ENCODE measurements around the gene BECN2.

BECN2 gene

DNA sequence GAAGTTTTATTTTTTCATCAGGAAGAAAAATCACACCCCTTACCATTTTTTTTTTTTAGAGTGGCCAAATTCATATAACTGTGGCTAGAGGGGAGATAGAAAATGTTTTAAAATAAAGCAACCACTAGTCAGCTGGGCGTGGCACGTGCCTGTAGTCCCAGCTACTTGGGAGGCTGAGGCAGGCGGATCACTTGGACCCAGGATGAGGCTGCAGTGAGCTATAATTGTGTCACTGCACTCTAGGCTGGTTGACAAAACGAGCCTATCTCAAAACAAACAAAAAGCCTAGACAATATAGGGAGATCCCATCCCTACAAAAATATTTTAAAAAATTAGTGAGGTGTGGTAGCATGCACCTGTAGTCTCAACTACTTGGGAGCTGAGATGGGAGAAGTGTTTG, 14.8 kb upstream of the BECN2 start:
- no peak for TF ChIP-seq CTCF (IDR thresholded peaks at IDR 0.05; ENCODE audit: unreplicated experiment in 3 of 3)
- H3K4me1 Mint-ChIP-seq = peaks cover 5% of the 10 kb centered on the region
- H3K9me3 Mint-ChIP-seq = peaks cover 13% of the 10 kb centered on the region
- H3K27me3 Mint-ChIP-seq (ENCODE audit: low read depth) = peaks cover 3% of the 10 kb centered on the region
- H3K27ac Mint-ChIP-seq = no peak overlapping the region
- no peaks in the 10 kb centered on the region for H3K36me3 Mint-ChIP-seq (ENCODE audit: low read depth)
- no peak overlapping the region for H3K4me3 Mint-ChIP-seq

GRCh38 chr1:241944300-241944699, 13.3 kb upstream of the BECN2 start:
- Mint-ChIP-seq H3K4me3 (no peak overlapping the region), H3K4me1 (peaks cover 5% of the 10 kb centered on the region), H3K27me3 (ENCODE audit: low read depth) (peaks cover 3% of the 10 kb centered on the region), H3K36me3 (ENCODE audit: low read depth) (no peaks in the 10 kb centered on the region), H3K27ac (no peak overlapping the region), H3K9me3 (peaks cover 8% of the 10 kb centered on the region)
- no peak for TF ChIP-seq CTCF (IDR thresholded peaks at IDR 0.05; ENCODE audit: unreplicated experiment in 3 of 3)

DNA sequence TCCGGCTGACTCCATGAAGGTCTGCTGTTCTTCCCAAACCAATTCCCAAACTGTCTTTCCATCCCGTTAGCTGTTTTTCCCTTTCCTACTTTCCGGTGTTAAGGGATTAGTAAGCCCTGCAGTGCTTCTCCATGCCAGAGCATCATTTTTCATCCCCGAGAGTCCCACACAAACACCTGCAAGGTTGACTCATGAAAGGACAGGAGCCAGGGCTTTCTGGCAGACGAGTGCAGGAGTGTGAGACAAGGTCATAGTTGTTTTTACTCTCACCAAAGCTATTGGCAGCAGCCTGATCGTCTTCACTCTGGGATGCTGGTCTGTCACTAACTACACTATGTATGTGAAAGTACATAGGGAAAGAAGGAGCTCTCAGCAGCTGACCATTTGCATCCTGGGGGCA, 10.2 kb upstream of the BECN2 start:
- peak overlapping the region in 1 of 3 experiments; percentile 13 for H3K27ac Mint-ChIP-seq
- H3K4me3 Mint-ChIP-seq = no peak overlapping the region
- no peaks in the 10 kb centered on the region for H3K36me3 Mint-ChIP-seq (ENCODE audit: low read depth)
- TF ChIP-seq CTCF (IDR thresholded peaks at IDR 0.05; ENCODE audit: unreplicated experiment in 3 of 3) = no peak
- peaks cover 5% of the 10 kb centered on the region for H3K4me1 Mint-ChIP-seq
- no peaks in the 10 kb centered on the region for H3K27me3 Mint-ChIP-seq (ENCODE audit: low read depth)
- H3K9me3 Mint-ChIP-seq = no peaks in the 10 kb centered on the region

DNA sequence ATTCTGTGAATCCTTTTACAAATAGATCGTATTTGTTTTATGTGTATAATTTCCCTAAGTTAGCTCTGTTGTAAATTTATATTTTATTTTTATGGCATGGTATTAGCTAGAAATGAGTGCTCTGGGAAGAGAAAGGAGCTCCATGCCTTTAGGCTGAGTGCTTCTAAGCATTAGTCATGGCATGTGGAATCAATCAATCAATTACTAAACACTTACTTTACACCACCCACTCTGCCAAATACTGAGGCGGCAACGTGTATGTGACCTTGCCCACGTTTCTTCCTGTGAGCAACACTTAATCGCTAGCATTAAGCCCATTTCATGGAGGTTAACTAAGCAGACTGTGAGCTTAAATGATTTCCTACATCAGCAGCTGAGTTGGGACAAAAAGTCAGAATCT, 7.2 kb upstream of the BECN2 start:
- Mint-ChIP-seq H3K36me3 (ENCODE audit: low read depth) (no peaks in the 10 kb centered on the region), H3K4me3 (no peak overlapping the region), H3K4me1 (peaks cover 5% of the 10 kb centered on the region), H3K27me3 (ENCODE audit: low read depth) (no peaks in the 10 kb centered on the region), H3K27ac (no peak overlapping the region), H3K9me3 (no peaks in the 10 kb centered on the region)
- no peak for TF ChIP-seq CTCF (IDR thresholded peaks at IDR 0.05; ENCODE audit: unreplicated experiment in 3 of 3)

DNA sequence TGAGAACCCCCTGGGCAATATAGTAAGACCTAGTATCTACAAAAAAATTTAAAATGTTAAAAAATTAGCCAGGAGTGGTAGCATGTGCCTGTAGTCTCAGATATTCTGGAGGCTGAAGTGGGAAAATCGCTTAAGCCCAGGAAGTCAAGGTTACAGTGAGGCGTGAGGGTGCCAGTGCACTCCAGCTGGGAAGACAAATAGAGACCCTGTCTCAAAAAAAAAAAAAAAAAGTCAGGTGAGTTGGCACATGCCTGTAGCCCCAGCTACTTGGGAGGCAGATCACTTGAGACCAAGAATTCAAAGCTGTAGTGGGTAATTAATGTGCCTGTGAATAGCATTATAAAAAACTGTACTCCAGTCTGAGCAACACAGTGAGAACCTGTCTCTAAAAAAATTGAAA, 4.6 kb downstream of the BECN2 start:
- no peak overlapping the region for H3K27ac Mint-ChIP-seq
- H3K9me3 Mint-ChIP-seq = no peaks in the 10 kb centered on the region
- H3K36me3 Mint-ChIP-seq (ENCODE audit: low read depth) = no peaks in the 10 kb centered on the region
- no peak overlapping the region for H3K4me3 Mint-ChIP-seq
- H3K27me3 Mint-ChIP-seq (ENCODE audit: low read depth) = peaks cover 4% of the 10 kb centered on the region
- no peak for TF ChIP-seq CTCF (IDR thresholded peaks at IDR 0.05; ENCODE audit: unreplicated experiment in 3 of 3)
- no peaks in the 10 kb centered on the region for H3K4me1 Mint-ChIP-seq

GRCh38 chr1:241963722-241964121, 6.2 kb downstream of the BECN2 start:
- TF ChIP-seq CTCF (IDR thresholded peaks at IDR 0.05; ENCODE audit: unreplicated experiment in 3 of 3) = no peak
- Mint-ChIP-seq H3K27ac (no peak overlapping the region), H3K4me3 (no peak overlapping the region), H3K27me3 (ENCODE audit: low read depth) (peaks cover 1% of the 10 kb centered on the region), H3K9me3 (no peaks in the 10 kb centered on the region), H3K36me3 (ENCODE audit: low read depth) (no peaks in the 10 kb centered on the region), H3K4me1 (no peaks in the 10 kb centered on the region)

Measured in nephron (organoid).